Measurements from ENCODE around the gene DMTF1.

The DMTF1 gene

GRCh38 chr7:87146740-87147386 is 5.4 kb upstream of the DMTF1 start:
- no peak for DNase-seq

DNA sequence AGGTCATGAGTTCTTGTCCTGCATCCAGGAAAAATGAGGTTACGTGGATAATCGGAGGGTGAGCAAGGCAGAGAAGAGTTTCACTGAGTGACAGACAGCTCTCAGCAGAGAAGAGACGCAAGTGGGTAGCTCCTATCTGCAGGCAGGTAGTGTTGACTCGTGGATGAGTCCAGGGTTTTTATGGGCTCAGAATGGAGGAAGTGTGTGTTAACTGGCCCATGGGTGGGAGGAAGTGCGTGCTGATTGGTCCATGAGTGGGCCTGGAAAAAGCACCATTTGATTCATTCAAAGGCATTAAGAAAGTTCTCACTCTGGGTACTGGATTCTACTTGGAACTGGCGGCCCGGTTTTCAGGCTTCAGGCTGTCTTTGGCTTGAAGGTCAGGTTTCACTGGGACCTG is 4.8 kb upstream of the DMTF1 start:
- no peak for DNase-seq

DNA sequence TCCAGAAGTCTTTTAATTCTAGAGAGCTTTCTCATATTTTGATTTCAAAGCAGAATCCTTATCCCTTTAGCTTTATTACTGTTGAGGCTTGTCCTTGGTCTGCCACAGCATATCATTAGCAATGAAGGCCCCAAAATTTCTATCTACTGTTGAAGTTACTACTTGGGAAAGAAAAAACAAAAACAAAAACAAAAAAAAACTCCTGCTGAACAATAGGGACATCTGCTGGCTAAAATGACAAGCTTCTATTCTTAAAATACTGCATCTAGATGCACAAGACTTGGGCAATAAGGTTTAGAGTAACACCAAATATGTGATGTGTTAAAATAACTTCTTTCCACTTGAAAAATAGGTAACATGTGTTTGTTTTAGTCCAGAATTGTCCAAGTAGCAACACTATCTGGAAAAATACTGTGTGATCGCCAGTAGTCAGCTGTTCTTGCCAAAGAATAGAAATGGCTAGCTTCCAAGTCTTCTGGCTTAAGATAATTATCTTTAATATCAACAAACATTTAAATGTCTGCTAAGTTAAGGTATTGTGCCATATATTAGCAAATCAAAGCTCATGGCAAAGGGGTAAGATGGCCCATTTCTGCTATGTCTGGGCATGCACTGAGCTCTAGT is 3.8 kb upstream of the DMTF1 start:
- DNase-seq: no peak

DNA sequence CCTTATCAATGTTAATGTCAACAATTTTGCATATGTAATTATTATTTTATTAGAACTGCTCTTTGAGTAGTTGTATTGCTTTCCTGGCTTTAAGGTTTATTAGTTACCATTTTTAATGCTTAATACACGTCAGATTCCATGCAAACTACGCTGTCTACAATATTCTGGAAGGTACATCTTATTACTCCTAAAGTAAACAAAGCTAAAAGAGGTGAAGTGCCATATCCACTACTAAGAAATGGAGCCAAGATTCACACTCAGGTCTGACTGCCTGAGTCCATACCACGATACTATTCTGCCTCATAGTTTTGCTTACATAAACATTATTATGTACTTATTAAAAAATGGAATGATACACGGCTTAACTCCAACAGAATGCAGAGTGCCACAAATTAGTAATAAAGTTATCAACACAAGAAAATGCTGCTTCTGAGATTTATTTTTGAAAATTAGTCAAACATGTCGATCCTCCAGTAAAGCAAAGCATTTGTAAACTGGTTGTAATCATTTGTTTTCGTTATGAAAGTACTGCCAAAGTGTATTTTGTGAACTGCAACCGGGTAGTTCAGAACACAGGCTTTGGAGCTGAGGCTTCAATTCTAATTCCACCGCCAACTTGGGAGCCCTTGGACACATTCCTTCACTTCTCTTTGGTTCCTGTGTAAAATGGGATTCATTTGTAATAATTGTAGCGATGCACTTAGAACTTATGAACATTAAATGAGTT is 1.1 kb upstream of the DMTF1 start:
- no peak for DNase-seq

- DNase-seq: no peak
Observed at GRCh38 chr7:87151729-87152111, 533 bp upstream of the DMTF1 start.

- DNase-seq: peak; percentile 58
Observed at GRCh38 chr7:87152897-87153641, 816 bp downstream of the DMTF1 start.

DNA sequence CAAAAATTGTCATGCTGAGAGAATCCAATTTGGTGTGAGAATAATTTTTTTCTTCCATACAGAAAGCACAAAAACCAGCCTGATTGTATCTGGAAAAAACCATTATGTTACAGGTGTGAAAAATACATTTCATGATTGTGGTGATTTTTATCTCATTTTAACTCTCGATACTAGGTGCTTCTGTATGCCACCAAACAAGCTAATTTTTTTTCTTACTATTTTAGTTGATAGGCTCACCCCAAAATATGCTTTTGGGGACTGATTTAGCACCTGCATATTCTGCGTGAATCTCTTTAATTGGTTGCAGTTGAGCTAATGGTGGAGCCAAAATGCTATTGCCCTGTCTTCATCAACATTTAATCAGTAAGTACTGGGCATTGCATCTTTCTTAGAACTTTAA is 1.9 kb downstream of the DMTF1 start:
- no peak for DNase-seq

DNA sequence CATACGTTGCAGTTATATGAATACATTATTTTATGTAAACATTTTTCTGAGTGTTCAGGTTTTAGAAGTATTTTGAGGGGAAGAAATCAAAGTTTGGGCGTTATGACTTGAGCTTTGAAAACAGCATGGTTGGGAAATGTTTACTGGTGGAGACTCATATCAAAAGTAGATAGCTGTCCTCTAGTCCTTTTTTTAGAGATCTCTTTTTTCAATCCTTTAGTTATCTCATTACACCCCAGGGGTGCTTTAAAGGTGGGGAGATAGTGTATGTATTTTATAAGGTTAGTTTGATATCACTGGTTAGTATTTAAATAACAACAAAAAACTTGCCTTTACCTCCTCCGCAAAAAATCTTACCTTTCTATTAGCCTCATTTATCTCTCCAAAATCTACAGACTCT is 2.3 kb downstream of the DMTF1 start:
- DNase-seq: no peak

- DNase-seq: no peak
Observed at GRCh38 chr7:87155788-87156187, 3.5 kb downstream of the DMTF1 start.

- DNase-seq: no peak
Observed at GRCh38 chr7:87156709-87157108, 4.5 kb downstream of the DMTF1 start.

DNA sequence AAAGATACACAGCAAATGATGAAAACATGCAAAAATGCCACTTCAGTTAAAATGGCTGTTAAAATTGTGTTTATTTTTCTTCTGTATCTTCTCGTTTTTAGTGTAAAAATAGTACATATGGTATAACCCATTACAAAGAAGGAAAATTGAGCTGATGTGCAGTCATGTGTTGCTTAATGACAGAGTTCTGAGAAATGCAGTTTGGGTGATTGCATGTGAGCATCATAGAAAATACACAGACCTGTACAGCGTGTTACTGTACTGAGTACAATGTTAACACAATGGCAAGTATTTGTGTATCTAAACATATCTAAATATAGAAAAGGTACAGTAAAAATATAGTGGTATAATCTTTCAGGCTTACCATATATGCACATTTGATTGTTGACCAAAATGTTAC is 7.3 kb downstream of the DMTF1 start:
- no peak for DNase-seq

- DNase-seq: no peak
Observed at GRCh38 chr7:87164433-87164832, 12.2 kb downstream of the DMTF1 start.

- no peak for DNase-seq
Observed at GRCh38 chr7:87170828-87171227, 18.6 kb downstream of the DMTF1 start.

DNA sequence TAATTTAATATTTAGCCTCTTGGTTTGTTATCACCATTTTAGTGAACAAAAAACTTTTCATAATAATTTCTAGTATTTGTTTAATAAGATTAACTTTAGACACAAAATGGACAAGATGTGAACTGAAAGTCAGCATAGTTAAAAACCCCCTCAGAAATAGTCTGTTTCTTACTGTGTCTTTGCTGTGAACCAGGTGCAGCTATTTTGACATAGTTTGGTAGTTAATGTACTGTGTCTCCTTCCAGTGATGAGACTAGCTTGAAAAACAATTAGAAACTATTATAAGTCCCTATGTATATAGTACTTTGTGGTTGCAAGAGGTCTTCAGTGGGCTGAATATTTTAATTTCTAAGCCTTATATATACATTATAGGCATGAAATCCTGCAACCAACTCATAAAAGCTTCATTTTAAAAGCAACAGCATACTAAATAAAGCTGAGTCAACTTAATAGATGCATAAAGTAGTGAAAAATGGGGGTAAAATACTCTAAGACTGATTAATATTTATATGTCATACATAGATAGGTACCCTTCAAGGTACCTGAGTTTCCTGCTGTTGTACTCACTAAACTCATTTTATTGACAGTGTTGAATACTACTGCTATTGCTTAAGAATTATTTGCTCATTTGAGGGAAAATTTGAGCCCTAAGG is 19.2 kb downstream of the DMTF1 start:
- DNase-seq: no peak

- DNase-seq: no peak
Observed at GRCh38 chr7:87173471-87173870, 21.2 kb downstream of the DMTF1 start.

GRCh38 chr7:87178320-87178719 is 26.1 kb downstream of the DMTF1 start:
- DNase-seq: no peak

GRCh38 chr7:87179180-87179579 is 26.9 kb downstream of the DMTF1 start:
- DNase-seq: no peak

- DNase-seq: no peak
Observed at GRCh38 chr7:87187120-87187519, 34.9 kb downstream of the DMTF1 start.

GRCh38 chr7:87188930-87189329 is 36.7 kb downstream of the DMTF1 start:
- DNase-seq: no peak

DNA sequence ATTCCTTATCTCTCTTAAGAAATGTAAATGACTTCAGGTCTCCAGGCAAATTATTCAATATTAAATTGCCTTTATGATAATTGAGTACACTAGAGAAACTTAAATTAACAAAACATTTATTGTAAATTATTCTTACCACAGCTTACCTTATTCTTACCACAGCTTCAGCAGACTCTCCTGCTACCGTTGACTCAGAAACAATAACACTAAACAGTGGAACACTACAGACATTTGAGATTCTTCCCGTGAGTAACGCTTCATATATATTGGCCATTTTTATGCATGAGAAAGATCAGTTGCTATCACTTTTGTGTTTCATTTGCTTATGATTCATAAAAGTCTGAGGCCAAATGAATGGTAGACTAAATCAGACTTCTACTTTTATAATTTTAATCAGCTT is 38.5 kb downstream of the DMTF1 start:
- DNase-seq: no peak

- no peak for DNase-seq
Observed at GRCh38 chr7:87192784-87193487, 40.7 kb downstream of the DMTF1 start.

DNA sequence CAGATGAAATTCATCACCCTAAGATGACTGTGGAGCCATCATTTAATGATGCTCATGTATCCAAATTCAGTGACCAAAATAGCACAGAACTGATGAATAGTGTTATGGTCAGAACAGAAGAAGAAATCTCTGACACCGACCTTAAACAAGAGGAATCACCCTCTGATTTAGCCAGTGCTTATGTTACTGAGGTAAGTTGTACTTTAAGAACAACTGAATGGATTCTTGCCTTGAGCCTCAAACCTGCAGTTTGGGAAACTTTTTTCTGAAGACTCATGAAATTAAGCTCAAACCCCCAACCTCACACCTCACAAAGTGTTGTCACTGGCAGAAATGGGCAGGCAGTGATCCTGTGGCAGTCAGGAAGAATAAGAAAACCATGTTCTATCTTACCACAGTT is 41.7 kb downstream of the DMTF1 start:
- DNase-seq: no peak

DNA sequence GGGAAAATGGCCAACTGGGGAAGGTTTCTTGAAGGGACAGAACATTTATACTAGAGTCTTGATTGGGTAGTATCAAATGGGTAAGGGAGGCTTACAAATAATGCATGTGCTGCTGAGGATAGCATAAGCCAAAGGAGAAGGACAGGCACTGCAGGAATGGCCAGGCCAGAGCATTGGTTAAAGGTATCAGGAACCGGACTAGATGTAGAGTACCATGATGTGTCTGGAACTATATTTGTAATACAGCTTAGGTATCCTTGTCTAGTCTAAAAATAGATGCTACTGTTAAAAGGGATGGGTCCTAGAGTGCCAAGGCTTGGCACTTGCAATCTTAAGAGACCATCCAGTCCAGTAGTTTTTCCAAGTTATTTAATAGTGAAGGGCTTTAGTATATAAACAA is 47.0 kb downstream of the DMTF1 start:
- DNase-seq: no peak
